ENCODE results near the gene IFI44.

DNA sequence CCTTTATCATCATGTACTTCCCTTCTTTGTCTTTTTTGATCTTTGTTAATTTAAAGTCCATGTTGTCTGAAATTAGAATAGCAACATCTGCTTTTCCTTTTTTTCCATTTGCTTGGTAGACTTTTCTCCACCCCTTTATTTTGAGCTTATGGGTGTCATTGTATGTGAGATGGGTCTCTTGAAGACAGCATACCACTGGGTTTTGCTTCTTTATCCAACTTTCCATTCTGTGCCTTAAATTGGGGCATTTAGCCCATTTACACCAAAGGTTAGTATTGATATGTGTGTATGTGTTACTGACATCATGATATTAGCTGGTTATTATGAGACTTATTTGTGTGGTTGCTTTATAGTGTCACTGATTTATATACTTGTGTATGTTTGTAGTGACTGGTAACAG, 50.2 kb downstream of the IFI44 start:
- no peak for TF ChIP-seq POLR2AphosphoS5 (IDR thresholded peaks at IDR 0.05; ENCODE audit: low read length)
- TF ChIP-seq ATF7 (IDR thresholded peaks at IDR 0.05; ENCODE audit: low read depth): no peak
- TF ChIP-seq ZBTB4 (CRISPR knock-in tag; IDR thresholded peaks at IDR 0.05): no peak
- no peak for TF ChIP-seq BHLHE40 (IDR thresholded peaks at IDR 0.05; ENCODE audit: borderline replicate concordance in 1 of 2, low read depth in 2 of 2, low read length in 1 of 2)
- TF ChIP-seq HDAC6 (IDR thresholded peaks at IDR 0.05; ENCODE audit: unreplicated experiment): no peak
- no peak for TF ChIP-seq ZBED1 (IDR thresholded peaks at IDR 0.05; ENCODE audit: borderline replicate concordance)
- TF ChIP-seq, protein P1, sequence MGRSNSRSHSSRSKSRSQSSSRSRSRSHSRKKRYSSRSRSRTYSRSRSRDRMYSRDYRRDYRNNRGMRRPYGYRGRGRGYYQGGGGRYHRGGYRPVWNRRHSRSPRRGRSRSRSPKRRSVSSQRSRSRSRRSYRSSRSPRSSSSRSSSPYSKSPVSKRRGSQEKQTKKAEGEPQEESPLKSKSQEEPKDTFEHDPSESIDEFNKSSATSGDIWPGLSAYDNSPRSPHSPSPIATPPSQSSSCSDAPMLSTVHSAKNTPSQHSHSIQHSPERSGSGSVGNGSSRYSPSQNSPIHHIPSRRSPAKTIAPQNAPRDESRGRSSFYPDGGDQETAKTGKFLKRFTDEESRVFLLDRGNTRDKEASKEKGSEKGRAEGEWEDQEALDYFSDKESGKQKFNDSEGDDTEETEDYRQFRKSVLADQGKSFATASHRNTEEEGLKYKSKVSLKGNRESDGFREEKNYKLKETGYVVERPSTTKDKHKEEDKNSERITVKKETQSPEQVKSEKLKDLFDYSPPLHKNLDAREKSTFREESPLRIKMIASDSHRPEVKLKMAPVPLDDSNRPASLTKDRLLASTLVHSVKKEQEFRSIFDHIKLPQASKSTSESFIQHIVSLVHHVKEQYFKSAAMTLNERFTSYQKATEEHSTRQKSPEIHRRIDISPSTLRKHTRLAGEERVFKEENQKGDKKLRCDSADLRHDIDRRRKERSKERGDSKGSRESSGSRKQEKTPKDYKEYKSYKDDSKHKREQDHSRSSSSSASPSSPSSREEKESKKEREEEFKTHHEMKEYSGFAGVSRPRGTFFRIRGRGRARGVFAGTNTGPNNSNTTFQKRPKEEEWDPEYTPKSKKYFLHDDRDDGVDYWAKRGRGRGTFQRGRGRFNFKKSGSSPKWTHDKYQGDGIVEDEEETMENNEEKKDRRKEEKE (IDR thresholded peaks at IDR 0.05): no peak
- TF ChIP-seq HDAC2 (IDR thresholded peaks at IDR 0.05): no peak
- TF ChIP-seq E2F4 (IDR thresholded peaks at IDR 0.05; ENCODE audit: low read depth, low read length): no peak
- no peak for TF ChIP-seq STAT1 (conservative IDR thresholded peaks at IDR 0.05)
